Colon (tissue), 2 donors: ENCODE data around the gene ZSCAN10.

Source experiments
- FAIRE-seq: peaks from 2 replicates; lab custom pipeline; 2012; peaks lifted over from hg19 to GRCh38; lab: Jason Lieb, UNC
- donor health status: control.
- donor health status: control.

The ZSCAN10 gene

GRCh38 chr16:3046641-3047386 is 52.3 kb downstream of the ZSCAN10 start:
- FAIRE-seq = no peak

- FAIRE-seq = no peak
Measured at GRCh38 chr16:3045758-3046640, 53.1 kb downstream of the ZSCAN10 start, which contains the start of gene MMP25. MMP25 (plus strand) TSS chr16:3046561; CDS start chr16:3046918, 357 bp downstream.

- FAIRE-seq = no peak
Measured at GRCh38 chr16:3044708-3045107, 54.4 kb downstream of the ZSCAN10 start.

- no peak for FAIRE-seq
Measured at GRCh38 chr16:3042376-3042775, 56.7 kb downstream of the ZSCAN10 start.

- FAIRE-seq = no peak
Measured at GRCh38 chr16:3038896-3039295, 60.2 kb downstream of the ZSCAN10 start.
